Aorta (tissue), 5 donors: ENCODE measurements around the gene ATP11B. TPM values are rescaled to one million over a fixed set of nuclear protein-coding genes. Genes with fewer than 3 reads are reported as not detected.
"Not testable (repeated sequence)": the region's sequence is repeated elsewhere in the genome, so short reads cannot be mapped to it uniquely, and the experiment has no call there.

Source experiments
- ATAC-seq: fragments of 200-7000 bp; cut with Tn5 transposase; one replicate; pipeline ENCODE4 v1.9.1; 2022; ENCODE audit warnings: moderate library complexity; ENCODE audit not compliant: low FRiP score
- DNase-seq, 2 donors: peaks; one replicate each; pipeline ENCODE4 v3.0.0-alpha.2; 2020
- H3K27ac ChIP-seq, 2 donors: one replicate each; pipeline ENCODE4 v1.5.1; 2013; ENCODE audit warnings: low read length in 2 of 2, mild to moderate bottlenecking in 2 of 2, moderate library complexity in 2 of 2, control low read depth in 1 of 2, inconsistent platforms in 1 of 2, low read depth in 1 of 2
- H3K27me3 ChIP-seq, 2 donors: one replicate each; pipeline ENCODE4 v1.6.1; 2013; ENCODE audit warnings: control low read depth in 1 of 2, low read length in 1 of 2, mild to moderate bottlenecking in 1 of 2, moderate library complexity in 1 of 2; ENCODE audit not compliant: insufficient read depth in 2 of 2, control insufficient read depth in 1 of 2
- H3K36me3 ChIP-seq, 2 donors: one replicate each; pipeline ENCODE4 v1.6.1; 2013; ENCODE audit warnings: control low read depth in 1 of 2, low read length in 1 of 2, mild to moderate bottlenecking in 1 of 2; ENCODE audit not compliant: insufficient read depth in 2 of 2, control insufficient read depth in 1 of 2
- H3K4me1 ChIP-seq, 2 donors: one replicate each; pipeline ENCODE4 v1.6.1; 2013; ENCODE audit warnings: low read length in 2 of 2, control low read depth in 1 of 2, mild to moderate bottlenecking in 1 of 2, moderate library complexity in 1 of 2; ENCODE audit not compliant: insufficient read depth in 2 of 2, control insufficient read depth in 1 of 2
- H3K4me3 ChIP-seq, 2 donors: one replicate each; pipeline ENCODE4 v1.5.1; 2013; ENCODE audit warnings: low read length in 2 of 2, control low read depth in 1 of 2, mild to moderate bottlenecking in 1 of 2
- H3K9me3 ChIP-seq: one replicate; pipeline ENCODE4 v1.6.1; 2013; ENCODE audit warnings: mild to moderate bottlenecking, low read length; ENCODE audit not compliant: control insufficient read depth
- WGBS, 2 donors: extraction: QIAGEN DNeasy Blood & Tissue Kit; methylation state at CpG; one replicate each; pipeline ENCODE4 v1.1.7; 2013; 5-methylcytosine and 5-hydroxymethylcytosine counted together
- intact Hi-C, 2 donors: fragments of 100-400 bp; cut with DNase I; formaldehyde crosslinking; loops; one replicate each; pipeline versions ENCODE4 v1.14.2 to v1.15.0; 2022
- polyA plus RNA-seq, 2 donors: library from polyadenylated mRNA; stranded (reverse); fragments of 200-250 nt; gene quantifications; one replicate each; pipeline ENCODE4 v1.2.3, GENCODE V29; 2013
- total RNA-seq, 2 donors: library from RNA; stranded (reverse); fragmentation: NEBNext Ultra II Directional; extraction: Animal tissue kit (Norgen Biotek cat#: 25700); gene quantifications; one replicate each; pipeline ENCODE4 v1.2.1, GENCODE V29; 2021
- donor health status: healthy with polysubstance abuse.
- donor health status: Bipolar disorder and iron deficiency.
- donor health status: DM: no; HTN: no; CAD: no.
- donor health status: DM: no; HTN: no; CAD: no.
- donor health status: DM: yes; HTN: yes; CAD: no.

The ATP11B gene
- total and polyA plus RNA-seq, 4 donors, result 8.9 to 70.3 (median 37.5) TPM

DNA sequence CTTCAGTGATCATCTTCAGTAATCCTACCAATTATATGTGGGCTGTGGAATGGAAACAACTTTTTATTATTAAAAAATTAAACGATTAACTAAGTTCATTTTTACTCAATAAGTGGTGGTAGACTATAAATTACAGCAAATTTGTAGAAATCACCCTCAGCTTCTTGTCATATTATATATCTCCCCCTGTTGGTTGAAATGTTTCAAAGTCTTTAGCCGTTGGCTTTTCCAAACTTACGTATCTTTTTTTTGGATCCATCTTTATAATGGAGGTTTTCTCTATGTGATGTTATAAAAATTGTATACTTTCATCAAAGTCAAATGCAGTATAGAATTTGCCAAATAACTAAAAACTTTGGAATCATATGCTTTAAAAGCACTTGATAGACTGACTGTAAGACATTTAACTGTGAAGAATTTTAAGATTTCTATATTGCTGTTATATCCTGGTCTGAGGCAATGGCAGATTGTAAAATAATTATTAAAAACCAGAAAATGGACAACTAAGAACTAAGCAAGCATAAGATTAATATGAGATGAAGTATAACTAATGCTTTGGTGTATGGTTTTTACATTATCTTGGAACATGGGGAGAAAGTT, 44.7 kb downstream of the ATP11B start:
- intact Hi-C loops, result loop anchor here (2.0 to 5.0 kb wide), 2 partner anchors 123 to 126 kb away; no protein-coding TSS in a partner anchor
- ATAC-seq (no peak), DNase-seq (no peak)
- H3K4me3 ChIP-seq, result no peak overlapping the region
- H3K27me3 ChIP-seq, result no peaks in the 10 kb centered on the region
- peaks cover 0 to 1% of the 10 kb centered on the region in 2 donors for H3K36me3 ChIP-seq
- no peaks in the 10 kb centered on the region for H3K9me3 ChIP-seq
- H3K27ac ChIP-seq, result no peak overlapping the region
- WGBS, 2 donors, result 10 to 16% methylated on average over 3 of the region's 3 CpGs
- H3K4me1 ChIP-seq, result no peaks in the 10 kb centered on the region

DNA sequence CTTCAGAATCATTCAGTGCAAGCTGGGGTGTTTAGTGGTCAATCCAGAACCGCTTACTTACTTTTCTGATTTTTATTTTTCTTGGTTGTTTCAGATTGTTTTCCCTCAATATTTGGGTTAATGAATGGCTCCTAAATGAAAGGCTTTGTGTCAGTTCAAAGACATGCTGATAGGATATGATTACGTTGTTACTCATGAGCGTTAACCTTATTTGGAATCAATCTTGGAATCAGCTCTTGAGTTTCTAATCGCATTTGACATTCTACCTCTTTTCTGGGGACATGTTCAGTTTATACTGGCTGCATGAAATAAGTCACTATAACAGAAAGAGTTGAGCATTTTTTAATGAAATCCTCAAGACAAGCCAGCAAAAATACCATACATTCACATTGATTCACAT, 50.2 kb downstream of the ATP11B start:
- no peak for DNase-seq
- Histone ChIP-seq H3K27ac (no peak overlapping the region), H3K27me3 (no peaks in the 10 kb centered on the region), H3K4me1 (no peaks in the 10 kb centered on the region), H3K9me3 (no peaks in the 10 kb centered on the region), H3K36me3 (no peaks in the 10 kb centered on the region), H3K4me3 (no peak overlapping the region)
- intact Hi-C loops, result no loop called here
- WGBS, 2 donors, result 9 to 16% methylated on average over 4 of the region's 4 CpGs
- ATAC-seq, result no peak

DNA sequence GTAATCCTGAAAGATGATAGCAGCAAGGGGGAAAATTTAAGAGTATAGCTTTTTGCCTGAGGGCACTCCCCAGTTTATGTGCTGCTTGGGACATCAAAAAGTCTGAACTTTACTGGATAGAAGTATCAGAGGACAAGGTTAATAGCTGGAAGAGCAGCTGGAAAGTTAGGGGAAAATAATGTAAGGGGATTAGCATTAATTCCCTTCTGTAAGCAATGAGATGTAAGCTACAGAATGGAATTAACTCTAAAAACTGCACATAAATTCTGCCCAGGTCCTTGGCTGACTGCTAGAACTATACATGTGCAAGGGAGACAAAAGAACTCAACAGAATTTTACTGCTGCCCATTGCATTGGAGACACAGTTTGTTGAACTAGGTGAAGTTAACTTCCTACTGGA, 55.6 kb downstream of the ATP11B start:
- DNase-seq, result no peak
- no peak for ATAC-seq
- no peaks in the 10 kb centered on the region for H3K27me3 ChIP-seq
- no peaks in the 10 kb centered on the region for H3K36me3 ChIP-seq
- H3K9me3 ChIP-seq, result no peaks in the 10 kb centered on the region
- intact Hi-C loops, result no loop called here
- H3K4me3 ChIP-seq, result no peak overlapping the region
- no peak overlapping the region for H3K27ac ChIP-seq
- H3K4me1 ChIP-seq, result no peaks in the 10 kb centered on the region

DNA sequence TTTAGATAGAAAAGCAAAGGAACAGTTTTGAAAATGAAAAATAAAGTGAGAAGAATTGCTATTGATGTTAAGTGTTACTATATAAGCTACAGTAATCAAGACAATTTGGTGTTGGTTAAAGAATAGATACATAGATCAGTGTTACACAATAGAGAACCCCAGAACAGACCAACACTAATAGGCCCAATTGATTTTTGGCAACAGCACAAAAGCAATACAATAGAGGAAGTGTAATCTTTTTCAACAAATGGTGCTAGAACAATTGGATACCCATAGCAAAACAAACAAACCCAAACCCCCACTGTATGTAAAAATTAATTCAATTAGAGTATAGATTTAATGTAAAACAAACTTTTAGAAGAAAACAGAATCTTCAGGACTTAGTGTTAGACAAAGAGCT, 61.8 kb downstream of the ATP11B start:
- DNase-seq (no peak), ATAC-seq (no peak)
- Histone ChIP-seq H3K27ac (no peak overlapping the region), H3K9me3 (no peaks in the 10 kb centered on the region), H3K27me3 (no peaks in the 10 kb centered on the region), H3K4me1 (no peaks in the 10 kb centered on the region), H3K4me3 (no peak overlapping the region), H3K36me3 (no peaks in the 10 kb centered on the region)
- intact Hi-C loops, result no loop called here

DNA sequence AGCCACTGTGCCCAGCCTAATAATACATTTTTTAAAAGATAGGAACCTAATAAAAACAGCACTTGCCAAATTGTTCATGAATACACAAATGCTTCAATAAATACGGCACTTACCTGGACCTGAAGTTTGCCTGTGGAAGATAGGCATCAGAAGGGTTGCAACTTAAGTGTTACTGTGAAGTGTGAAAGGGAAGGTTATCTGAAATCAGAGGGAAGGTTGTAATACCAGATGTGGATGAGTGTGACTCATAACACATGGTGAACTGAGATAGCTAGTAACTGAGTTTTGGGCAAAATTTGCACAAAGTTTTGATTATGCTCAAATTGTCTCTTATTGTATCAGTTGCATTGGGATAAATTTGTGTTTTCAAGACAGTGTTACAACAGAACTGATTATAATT, 68.0 kb downstream of the ATP11B start:
- H3K27me3 ChIP-seq, result no peaks in the 10 kb centered on the region
- ATAC-seq (no peak), DNase-seq (no peak)
- WGBS, 2 donors, result 96 to 100% methylated on average over 1 of the region's 1 CpG
- H3K36me3 ChIP-seq, result peaks cover 3 to 4% of the 10 kb centered on the region in 2 donors
- no peaks in the 10 kb centered on the region for H3K4me1 ChIP-seq
- intact Hi-C loops, result no loop called here
- no peak overlapping the region for H3K4me3 ChIP-seq
- H3K27ac ChIP-seq, result no peak overlapping the region
- H3K9me3 ChIP-seq, result no peaks in the 10 kb centered on the region

DNA sequence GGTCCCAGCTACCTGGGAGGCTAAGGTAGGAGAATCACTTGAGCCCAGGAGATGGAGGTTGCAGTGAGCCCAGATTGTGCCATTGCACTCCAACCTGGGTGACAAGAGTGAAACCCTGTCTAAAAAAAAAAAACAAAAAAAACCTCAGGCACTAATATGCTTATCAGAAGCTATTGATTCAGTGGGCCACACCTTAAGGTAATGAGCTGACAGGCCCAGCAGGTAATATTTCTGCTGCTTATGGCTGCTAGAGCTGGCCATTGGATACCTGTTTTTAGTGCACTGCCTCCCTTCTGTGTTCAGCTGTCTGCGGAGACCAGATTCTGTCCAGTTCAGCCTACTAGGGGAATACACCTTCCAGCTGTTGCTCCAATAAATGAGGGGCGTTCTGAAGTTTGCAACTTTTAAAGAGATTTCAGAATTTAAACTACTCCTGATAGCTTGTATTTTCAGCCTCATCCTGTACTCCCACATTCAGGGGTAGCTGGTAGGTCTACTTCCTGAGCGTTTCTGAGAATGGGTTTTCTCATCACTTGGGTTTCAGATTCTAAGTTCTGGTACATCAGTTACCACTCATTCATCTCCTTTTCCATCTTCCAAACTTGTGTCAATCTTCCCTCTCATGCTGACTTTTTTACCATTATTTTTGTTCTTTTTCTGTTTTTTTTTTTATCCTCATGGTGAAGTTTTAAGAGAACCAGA, 69.0 kb downstream of the ATP11B start:
- 94 to 96% methylated on average over 3 of the region's 3 CpGs for WGBS, 2 donors
- Histone ChIP-seq H3K4me1 (no peaks in the 10 kb centered on the region), H3K36me3 (peaks cover 3 to 4% of the 10 kb centered on the region in 2 donors), H3K27ac (no peak overlapping the region), H3K4me3 (no peak overlapping the region), H3K9me3 (no peaks in the 10 kb centered on the region), H3K27me3 (no peaks in the 10 kb centered on the region)
- ATAC-seq, result no peak
- intact Hi-C loops, result no loop called here
- no peak for DNase-seq

DNA sequence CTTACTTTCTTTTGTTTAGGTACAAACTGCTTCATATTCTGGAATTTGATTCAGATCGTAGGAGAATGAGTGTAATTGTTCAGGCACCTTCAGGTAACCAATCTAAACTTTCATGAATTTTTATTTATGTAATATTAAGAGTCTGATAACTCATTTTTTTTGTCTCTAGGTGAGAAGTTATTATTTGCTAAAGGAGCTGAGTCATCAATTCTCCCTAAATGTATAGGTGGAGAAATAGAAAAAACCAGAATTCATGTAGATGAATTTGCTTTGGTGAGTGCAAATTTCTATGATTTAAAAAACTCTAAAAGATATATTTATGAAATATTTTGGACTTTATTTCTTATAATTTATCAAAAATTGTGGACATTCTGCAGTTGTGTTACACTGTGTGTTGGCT, 75.8 kb downstream of the ATP11B start:
- DNase-seq, result no peak
- Histone ChIP-seq H3K27me3 (no peaks in the 10 kb centered on the region), H3K9me3 (no peaks in the 10 kb centered on the region), H3K4me1 (no peaks in the 10 kb centered on the region), H3K4me3 (no peak overlapping the region), H3K36me3 (peaks cover 1 to 7% of the 10 kb centered on the region in 2 donors), H3K27ac (no peak overlapping the region)
- 99 to 100% methylated on average over 1 of the region's 1 CpG for WGBS, 2 donors
- intact Hi-C loops, result no loop called here
- ATAC-seq, result no peak

DNA sequence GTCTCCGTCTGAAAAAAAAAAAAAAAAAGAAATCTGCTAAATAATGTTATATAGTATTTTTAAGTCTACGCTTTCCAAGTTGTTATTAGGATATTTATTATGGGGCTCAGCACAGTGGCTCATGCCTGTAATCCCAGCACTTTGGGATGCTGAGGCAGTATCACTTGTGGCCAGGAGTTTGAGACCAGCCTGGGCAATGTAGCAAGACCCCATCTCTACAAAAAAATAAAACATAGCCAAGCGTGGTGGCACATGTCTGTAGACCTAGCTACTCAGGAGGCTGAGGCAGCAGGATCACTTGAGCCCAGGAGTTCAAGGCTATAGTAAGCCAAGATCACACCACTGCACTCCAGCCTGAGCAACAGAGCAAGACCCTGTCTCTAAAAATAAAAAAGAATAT, 77.6 kb downstream of the ATP11B start:
- H3K36me3 ChIP-seq, H3K4me3 ChIP-seq: not testable (repeated sequence)
- 94 to 99% methylated on average over 3 of the region's 3 CpGs for WGBS, 2 donors

DNA sequence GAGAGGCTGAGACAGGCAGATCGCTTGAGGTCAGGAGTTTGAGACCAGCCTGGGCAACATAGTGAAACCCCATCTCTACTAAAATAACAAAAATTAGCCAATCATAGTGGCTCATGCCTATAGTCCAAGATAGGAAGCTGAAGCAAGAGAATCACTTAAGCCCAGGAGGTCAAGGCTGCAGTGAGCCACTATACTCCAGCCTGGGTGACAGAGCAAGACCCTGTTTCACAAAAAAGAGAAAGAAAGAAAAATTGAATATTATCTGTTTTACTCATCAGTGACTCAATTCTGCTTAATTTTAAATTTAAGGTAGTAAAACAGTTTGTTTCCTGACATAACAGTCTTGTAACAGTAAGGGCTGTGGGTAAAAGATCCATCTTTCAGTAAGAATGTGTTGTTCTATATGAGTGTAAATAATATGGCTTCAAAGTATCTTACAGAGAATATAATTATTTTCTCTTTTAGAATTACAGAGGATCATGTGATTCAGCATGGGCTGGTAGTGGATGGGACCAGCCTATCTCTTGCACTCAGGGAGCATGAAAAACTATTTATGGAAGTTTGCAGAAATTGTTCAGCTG, 85.8 kb downstream of the ATP11B start:
- no peaks in the 10 kb centered on the region for H3K9me3 ChIP-seq
- DNase-seq (no peak), ATAC-seq (no peak)
- intact Hi-C loops, result no loop called here
- peaks cover 0 to 5% of the 10 kb centered on the region in 2 donors for H3K36me3 ChIP-seq
- no peak overlapping the region for H3K4me3 ChIP-seq
- no peaks in the 10 kb centered on the region for H3K27me3 ChIP-seq
- H3K4me1 ChIP-seq, result no peaks in the 10 kb centered on the region
- 89 to 90% methylated on average over 1 of the region's 1 CpG for WGBS, 2 donors
- H3K27ac ChIP-seq, result no peak overlapping the region

More for the DNA sequence above, 77.6 kb downstream of the ATP11B start:
- H3K4me1 ChIP-seq, H3K27me3 ChIP-seq, H3K27ac ChIP-seq, ATAC-seq, DNase-seq, H3K9me3 ChIP-seq, intact Hi-C loops: not testable (repeated sequence)
